ENCODE measurements around the gene ARRDC5. TPM values are rescaled to one million over a fixed set of nuclear protein-coding genes. Genes with fewer than 3 reads are reported as not detected.

The ARRDC5 gene
- total RNA-seq = not detected in 2 replicates
- polyA plus RNA-seq = 0.04 and 0.18 TPM in 2 replicates
- 0.04 and 0.06 TPM in 2 replicates for polyA plus RNA-seq (2011; cell fraction: cytosol; rRNA removed)
- polyA plus RNA-seq (2011; cell fraction: nucleus; rRNA removed) = 0.12 and 0.27 TPM in 2 replicates
- not detected in 2 replicates for polyA plus RNA-seq (2012)
- 1.1 TPM in 1 of 2 replicates, not detected in the other for polyA minus RNA-seq
- polyA minus RNA-seq (2011; cell fraction: cytosol; rRNA and poly(A)+ RNA removed) = not detected
- 0.58 and 0.87 TPM in 2 replicates for polyA minus RNA-seq (2011; cell fraction: nucleus; rRNA and poly(A)+ RNA removed)
- percentile 19 among the genes with signal in this experiment for Bru-seq, nascent RNA
- percentile 13 among the genes with signal in this experiment for BruChase-seq, experiment 1, labeled RNA remaining after a 6-hour chase
- percentile 25 among the genes with signal in this experiment for BruChase-seq, experiment 2, labeled RNA remaining after a 2-hour chase
- long read RNA-seq = 0 reads

- Histone ChIP-seq H3K9me1 (replicated peaks; ENCODE audit: control insufficient read depth, extremely low read depth, insufficient read depth, low read length) (no peaks in the 10 kb centered on the region), H3K27ac (ENCODE audit: insufficient read depth, low read depth, low read length) (no peak within 1 kb of the TSS), H3K9me3 (replicated peaks; ENCODE audit: control insufficient read depth, insufficient read depth, low read length) (no peaks in the 10 kb centered on the region), H3K36me3 (ENCODE audit: control insufficient read depth in 2 of 2, extremely low read depth in 1 of 2, insufficient read depth in 2 of 2, low read length in 2 of 2) (no peaks in the 10 kb centered on the region), H3K4me1 (ENCODE audit: control insufficient read depth, extremely low read depth, insufficient read depth, low read length) (no peaks in the 10 kb centered on the region), H4K20me1 (replicated peaks; ENCODE audit: control insufficient read depth, extremely low read depth, insufficient read depth, low read length) (no peaks in the 10 kb centered on the region), H3K79me2 (ENCODE audit: control insufficient read depth, insufficient read depth, low read length) (no peaks in the 10 kb centered on the region), H3K4me2 (ENCODE audit: insufficient read depth, low read length) (no peak within 1 kb of the TSS), H3K27me3 (ENCODE audit: control insufficient read depth in 2 of 2, insufficient read depth in 2 of 2, low read length in 2 of 2) (no peaks in the 10 kb centered on the region), H2AFZ (ENCODE audit: low read depth, low read length) (no peak within 1 kb of the TSS), H3K9ac (replicated peaks; ENCODE audit: extremely low read depth, insufficient read depth, low read length) (no peak within 1 kb of the TSS), H3K4me3 (replicated peaks in 1 of 3; ENCODE audit: insufficient read depth in 1 of 3, low read depth in 1 of 3, low read length in 3 of 3) (no peak within 1 kb of the TSS)
- dilution Hi-C loops (cut with MboI; ENCODE audit: extremely low pct_ligation_motif_present, low sequenced_read_pairs) (no loop called here), intact Hi-C loops (cut with micrococcal nuclease) (no loop called here)
- CTCF ChIA-PET = interaction anchor here (1.4 kb wide), 1 partner anchor 9 kb away, joined by 5 read pairs; no protein-coding TSS in a partner anchor
- POLR2A ChIA-PET = no interaction called here
- DNase-seq (ENCODE audit: low read depth, low spot score) (no peak), FAIRE-seq (no peak)
- BruUV-seq (replicated peaks) = no TSS peak
- TF ChIP-seq JUN (IDR thresholded peaks at IDR 0.05; ENCODE audit: borderline replicate concordance, insufficient read depth, insufficient read length, low read depth) = no peak
- TF ChIP-seq CTCF (IDR thresholded peaks at IDR 0.05; ENCODE audit: extremely low read depth in 1 of 2, insufficient read depth in 1 of 2, low read depth in 1 of 2, low read length in 2 of 2) = no peak
- TF ChIP-seq MYC (IDR thresholded peaks at IDR 0.05; ENCODE audit: low read depth, low read length) = no peak
- TF ChIP-seq, protein P1, sequence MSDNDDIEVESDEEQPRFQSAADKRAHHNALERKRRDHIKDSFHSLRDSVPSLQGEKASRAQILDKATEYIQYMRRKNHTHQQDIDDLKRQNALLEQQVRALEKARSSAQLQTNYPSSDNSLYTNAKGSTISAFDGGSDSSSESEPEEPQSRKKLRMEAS (IDR thresholded peaks at IDR 0.05; ENCODE audit: insufficient read depth, insufficient read length) = no peak
- no peak for TF ChIP-seq POLR2A (IDR thresholded peaks at IDR 0.05; ENCODE audit: low read depth, low read length)
- TF ChIP-seq FOS (IDR thresholded peaks at IDR 0.05; ENCODE audit: borderline replicate concordance, insufficient read depth, low read length) = no peak
- no peak for TF ChIP-seq EZH2 (IDR thresholded peaks at IDR 0.05; ENCODE audit: borderline replicate concordance, low read depth, low read length, severe bottlenecking)
- no peak for TF ChIP-seq GATA2 (IDR thresholded peaks at IDR 0.05; ENCODE audit: insufficient read depth, insufficient read length, low read depth, low read length)
- TF ChIP-seq POLR2AphosphoS5 (IDR thresholded peaks at IDR 0.05; ENCODE audit: insufficient read depth, low read depth, low read length) = no peak
Observed at GRCh38 chr19:4902796-4903195, at the start of gene ARRDC5. ARRDC5 (minus strand) TSS chr19:4902896; CDS start chr19:4902825, 71 bp downstream.
